ENCODE measurements around the gene FANCC.

Gene FANCC

DNA sequence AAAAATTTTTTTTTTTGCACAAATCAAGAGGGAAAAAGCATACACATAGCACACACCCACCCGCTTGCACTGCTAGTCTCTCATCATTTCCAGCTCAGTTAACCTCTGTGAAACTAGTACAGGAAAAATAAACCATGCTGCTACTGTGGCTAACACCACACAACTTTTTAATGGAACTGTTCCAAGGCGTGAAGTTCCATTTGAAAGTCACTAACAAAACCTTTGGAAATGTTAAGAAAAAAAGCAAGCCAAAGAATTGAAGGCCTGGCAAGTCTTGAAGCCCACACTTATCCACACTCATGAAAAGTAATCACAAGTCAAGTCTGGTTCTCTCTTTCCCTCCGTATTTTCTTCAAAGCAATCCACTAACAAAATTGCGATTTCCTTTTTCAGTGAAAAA lies 116.3 kb downstream of the FANCC start:
- DNase-seq (ENCODE audit: low spot score) = no peak
- TF ChIP-seq, protein P1, sequence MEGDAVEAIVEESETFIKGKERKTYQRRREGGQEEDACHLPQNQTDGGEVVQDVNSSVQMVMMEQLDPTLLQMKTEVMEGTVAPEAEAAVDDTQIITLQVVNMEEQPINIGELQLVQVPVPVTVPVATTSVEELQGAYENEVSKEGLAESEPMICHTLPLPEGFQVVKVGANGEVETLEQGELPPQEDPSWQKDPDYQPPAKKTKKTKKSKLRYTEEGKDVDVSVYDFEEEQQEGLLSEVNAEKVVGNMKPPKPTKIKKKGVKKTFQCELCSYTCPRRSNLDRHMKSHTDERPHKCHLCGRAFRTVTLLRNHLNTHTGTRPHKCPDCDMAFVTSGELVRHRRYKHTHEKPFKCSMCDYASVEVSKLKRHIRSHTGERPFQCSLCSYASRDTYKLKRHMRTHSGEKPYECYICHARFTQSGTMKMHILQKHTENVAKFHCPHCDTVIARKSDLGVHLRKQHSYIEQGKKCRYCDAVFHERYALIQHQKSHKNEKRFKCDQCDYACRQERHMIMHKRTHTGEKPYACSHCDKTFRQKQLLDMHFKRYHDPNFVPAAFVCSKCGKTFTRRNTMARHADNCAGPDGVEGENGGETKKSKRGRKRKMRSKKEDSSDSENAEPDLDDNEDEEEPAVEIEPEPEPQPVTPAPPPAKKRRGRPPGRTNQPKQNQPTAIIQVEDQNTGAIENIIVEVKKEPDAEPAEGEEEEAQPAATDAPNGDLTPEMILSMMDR (IDR thresholded peaks at IDR 0.05; ENCODE audit: extremely low read depth, missing control alignments) = no peak

DNA sequence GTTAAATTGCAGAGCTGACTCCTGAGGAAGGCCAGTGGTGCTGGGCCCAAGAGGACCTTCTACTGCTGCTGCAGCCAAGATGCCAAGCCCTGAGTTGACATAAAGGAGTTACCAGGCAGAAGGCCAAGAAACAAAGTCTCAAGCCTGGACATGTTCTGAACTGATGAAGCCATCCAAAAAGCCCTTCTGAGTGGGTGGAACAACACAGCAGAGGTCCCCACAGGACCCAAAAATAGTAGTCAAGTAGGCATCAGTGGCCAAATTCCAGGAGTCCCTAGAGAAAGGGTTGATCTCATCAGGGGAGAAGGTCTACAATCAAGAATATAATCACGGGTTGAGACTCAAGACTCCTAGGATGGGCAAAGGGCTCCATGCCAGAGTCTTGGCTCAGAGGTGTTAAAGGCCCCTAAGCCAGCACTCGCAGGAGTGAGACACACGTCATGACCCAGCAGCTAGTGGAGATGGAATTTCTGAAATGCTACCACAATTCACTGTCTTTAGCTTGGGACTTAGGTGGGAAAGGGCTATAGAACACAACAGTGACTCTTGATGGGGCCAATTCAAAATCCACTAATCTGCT lies 119.7 kb downstream of the FANCC start:
- TF ChIP-seq, protein P1 (IDR thresholded peaks at IDR 0.05; ENCODE audit: extremely low read depth, missing control alignments) = no peak
- DNase-seq (ENCODE audit: low spot score) = no peak

DNA sequence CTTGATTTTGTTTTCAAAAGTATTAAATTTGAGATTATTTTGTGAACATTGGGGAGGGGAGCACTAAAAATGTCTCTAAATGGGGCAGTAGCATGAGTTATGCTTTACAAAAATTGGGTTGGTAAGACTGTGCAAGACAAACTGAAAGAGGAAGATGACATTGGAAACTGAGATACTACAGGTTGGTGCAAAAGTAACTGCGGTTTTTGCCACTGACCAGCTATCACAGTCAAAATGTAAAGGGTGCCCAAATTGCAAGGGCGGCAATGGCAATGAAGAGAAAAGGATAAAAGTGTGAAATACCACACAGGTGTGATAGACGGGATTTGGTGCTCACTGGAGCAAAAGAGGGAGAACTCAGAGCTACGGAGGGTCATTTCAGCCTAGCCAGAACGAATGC lies 124.0 kb downstream of the FANCC start:
- DNase-seq (ENCODE audit: low spot score) = no peak
- TF ChIP-seq, protein P1 (IDR thresholded peaks at IDR 0.05; ENCODE audit: extremely low read depth, missing control alignments) = no peak

DNA sequence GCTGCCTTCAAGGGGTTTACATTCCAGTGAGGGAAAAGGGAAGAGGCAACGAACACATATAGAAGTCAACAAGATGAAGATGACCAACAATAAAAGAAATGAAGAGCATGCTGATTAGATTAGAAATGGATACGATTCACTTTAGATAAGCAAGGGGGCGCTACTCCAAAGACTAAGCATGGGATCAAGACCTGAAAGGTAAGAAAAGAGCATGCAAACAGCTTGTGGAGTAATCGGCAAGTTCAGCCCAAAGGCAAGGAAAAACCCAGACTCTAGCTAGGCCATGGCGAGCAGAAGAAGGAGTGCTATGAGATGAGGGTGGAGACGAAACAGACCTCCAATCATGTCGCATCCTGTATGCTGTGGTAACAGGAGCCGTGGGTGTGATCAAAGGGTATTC lies 124.4 kb downstream of the FANCC start:
- TF ChIP-seq, protein P1 (IDR thresholded peaks at IDR 0.05; ENCODE audit: extremely low read depth, missing control alignments) = no peak
- no peak for DNase-seq (ENCODE audit: low spot score)

DNA sequence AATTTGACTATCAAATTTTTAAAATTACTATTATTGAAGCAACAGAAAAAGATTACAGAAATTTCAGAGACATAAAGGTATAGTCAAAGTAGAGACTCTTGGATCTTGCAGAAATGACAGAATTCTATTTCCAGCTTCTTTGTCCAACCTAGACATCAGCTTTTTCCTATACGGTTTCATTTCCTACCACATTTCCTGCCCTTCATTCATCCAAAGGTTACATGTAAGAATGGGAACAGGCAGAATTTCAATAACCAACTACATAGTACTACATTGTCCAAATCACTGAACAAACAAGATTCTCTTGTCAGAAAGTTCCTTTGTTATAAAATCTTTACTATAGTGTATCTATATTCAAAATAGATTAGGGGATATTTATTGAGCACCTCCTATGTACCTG lies 124.9 kb downstream of the FANCC start:
- DNase-seq (ENCODE audit: low spot score) = no peak
- TF ChIP-seq, protein P1 (IDR thresholded peaks at IDR 0.05; ENCODE audit: extremely low read depth, missing control alignments) = no peak

DNA sequence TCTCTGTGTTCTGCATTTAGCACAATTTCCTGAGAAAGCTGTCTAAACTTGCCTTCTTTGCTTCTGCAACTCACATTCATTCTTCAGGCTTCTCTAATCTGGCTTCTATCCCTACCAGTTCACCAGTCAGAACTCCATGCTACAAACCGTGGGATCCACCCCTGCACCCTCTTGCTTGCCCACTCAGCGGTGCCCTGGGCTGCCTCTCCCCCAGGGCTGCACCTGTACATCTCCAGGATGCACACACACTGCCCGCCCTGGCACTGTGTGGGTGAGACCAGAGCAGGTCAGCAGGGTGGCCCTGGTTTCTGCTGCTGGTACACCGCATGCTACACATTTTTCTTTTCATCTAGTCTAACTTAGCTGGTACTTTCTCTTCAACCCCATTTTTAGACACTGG lies 127.1 kb downstream of the FANCC start:
- TF ChIP-seq, protein P1 (IDR thresholded peaks at IDR 0.05; ENCODE audit: extremely low read depth, missing control alignments) = no peak

DNA sequence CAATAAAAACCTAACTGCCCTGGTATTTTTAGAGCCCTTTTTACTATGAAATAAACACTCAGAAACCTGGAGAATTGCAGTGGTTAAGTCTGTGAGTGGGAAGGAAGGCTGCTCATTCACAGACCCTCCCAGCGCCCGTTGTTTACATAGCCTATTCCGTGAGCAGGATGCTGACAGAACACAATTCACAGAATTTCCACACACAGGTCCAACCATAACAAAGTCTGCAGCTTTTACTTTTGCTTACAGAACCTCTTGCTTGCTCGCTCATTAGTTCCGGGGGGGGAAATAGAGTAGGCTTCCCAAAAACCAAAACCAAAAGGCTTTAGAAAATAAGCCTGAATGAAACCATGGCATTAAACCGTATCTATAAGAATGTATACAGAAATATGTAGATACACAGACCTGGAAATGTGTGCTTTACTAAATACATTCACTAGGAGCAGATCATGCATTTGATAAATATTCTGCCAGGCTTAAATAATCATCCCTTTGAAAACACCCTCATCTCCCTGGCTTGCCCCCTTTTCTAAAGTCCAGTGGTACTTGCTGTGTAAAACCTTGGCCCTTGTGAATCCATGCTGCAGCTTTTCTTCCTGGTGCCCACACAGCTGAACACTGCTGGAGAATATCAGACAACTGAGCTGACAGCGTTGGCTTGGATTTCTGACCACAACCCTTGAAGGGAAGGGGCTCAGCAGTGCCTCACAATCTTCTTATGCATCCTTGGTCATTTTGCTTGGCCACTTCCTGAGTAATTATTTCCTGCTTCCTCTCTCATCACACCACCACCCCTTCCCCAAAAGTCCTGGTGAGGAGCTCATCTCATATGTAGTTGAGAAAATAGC lies 128.0 kb downstream of the FANCC start:
- no peak for DNase-seq (ENCODE audit: low spot score)
- TF ChIP-seq, protein P1 (IDR thresholded peaks at IDR 0.05; ENCODE audit: extremely low read depth, missing control alignments) = no peak

More for the DNA sequence above, 127.1 kb downstream of the FANCC start:
- DNase-seq (ENCODE audit: low spot score) = no peak

Measured in GM20000 (cell line).